GM12878 (cell line): ENCODE results near the gene SEL1L3.

Experiments
- ESRRA ChIP-seq: IDR thresholded peaks from 2 replicates; pipeline ENCODE4 v1.6.1; 2012; ENCODE audit warnings: mild to moderate bottlenecking, low read length, improper control_type of control experiment
- FOS ChIP-seq: IDR thresholded peaks from 3 replicates; pipeline ENCODE4 v1.6.1; 2011; ENCODE audit warnings: borderline replicate concordance; ENCODE audit not compliant: insufficient read length; ENCODE audit errors: extremely low read depth
- TF ChIP-seq, protein P1 (sequence below), 3 experiments: IDR thresholded peaks in 2 of 3; conservative IDR thresholded peaks in 1 of 3; 2 replicates each; pipeline ENCODE4 v1.5.1; 2011; ENCODE audit warnings: low read depth in 3 of 3, low read length in 3 of 3, mild to moderate bottlenecking in 3 of 3, control low read depth in 2 of 3, moderate library complexity in 2 of 3, inconsistent platforms in 1 of 3, mixed read lengths in 1 of 3; ENCODE audit not compliant: control insufficient read depth in 2 of 3, insufficient read depth in 1 of 3; ENCODE audit errors: extremely low read depth in 1 of 3

DNA sequence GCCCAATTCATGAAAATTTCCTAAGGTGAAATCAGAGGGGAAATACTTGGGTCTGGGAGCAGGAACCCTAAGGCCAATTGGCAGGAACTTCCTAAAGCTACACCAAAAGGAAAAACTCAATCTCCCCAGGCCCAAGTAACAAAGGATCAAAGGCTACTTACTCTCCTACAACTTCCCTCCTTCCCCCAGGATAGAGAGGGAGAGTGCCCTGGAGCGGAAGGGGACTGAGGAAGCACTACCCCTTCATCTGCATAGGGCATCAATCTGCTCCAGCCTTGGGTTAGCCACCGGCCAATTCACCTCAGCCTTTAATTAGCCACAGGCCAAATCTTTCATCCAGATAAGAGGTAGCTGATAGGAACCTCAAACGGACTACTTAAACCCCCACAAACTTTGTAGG lies 152.2 kb downstream of the SEL1L3 start:
- TF ChIP-seq FOS: no peak
- TF ChIP-seq, protein P1, sequence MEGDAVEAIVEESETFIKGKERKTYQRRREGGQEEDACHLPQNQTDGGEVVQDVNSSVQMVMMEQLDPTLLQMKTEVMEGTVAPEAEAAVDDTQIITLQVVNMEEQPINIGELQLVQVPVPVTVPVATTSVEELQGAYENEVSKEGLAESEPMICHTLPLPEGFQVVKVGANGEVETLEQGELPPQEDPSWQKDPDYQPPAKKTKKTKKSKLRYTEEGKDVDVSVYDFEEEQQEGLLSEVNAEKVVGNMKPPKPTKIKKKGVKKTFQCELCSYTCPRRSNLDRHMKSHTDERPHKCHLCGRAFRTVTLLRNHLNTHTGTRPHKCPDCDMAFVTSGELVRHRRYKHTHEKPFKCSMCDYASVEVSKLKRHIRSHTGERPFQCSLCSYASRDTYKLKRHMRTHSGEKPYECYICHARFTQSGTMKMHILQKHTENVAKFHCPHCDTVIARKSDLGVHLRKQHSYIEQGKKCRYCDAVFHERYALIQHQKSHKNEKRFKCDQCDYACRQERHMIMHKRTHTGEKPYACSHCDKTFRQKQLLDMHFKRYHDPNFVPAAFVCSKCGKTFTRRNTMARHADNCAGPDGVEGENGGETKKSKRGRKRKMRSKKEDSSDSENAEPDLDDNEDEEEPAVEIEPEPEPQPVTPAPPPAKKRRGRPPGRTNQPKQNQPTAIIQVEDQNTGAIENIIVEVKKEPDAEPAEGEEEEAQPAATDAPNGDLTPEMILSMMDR (IDR thresholded peaks at IDR 0.05 in 2 of 3, conservative IDR thresholded peaks at IDR 0.05 in 1 of 3; ENCODE audit: control insufficient read depth in 2 of 3, extremely low read depth in 1 of 3, insufficient read depth in 1 of 3, low read depth in 3 of 3, low read length in 3 of 3): no peak
- TF ChIP-seq ESRRA: no peak
